GM12874 (cell line): Measurements from ENCODE around the gene PCED1B.

Source experiments
- TF ChIP-seq, protein P1 (sequence below): IDR thresholded peaks from 2 replicates; pipeline ENCODE4 v1.5.1; 2011; ENCODE audit warnings: low read depth, mild to moderate bottlenecking, control low read depth, low read length, moderate library complexity; ENCODE audit not compliant: insufficient read depth

Gene PCED1B

DNA sequence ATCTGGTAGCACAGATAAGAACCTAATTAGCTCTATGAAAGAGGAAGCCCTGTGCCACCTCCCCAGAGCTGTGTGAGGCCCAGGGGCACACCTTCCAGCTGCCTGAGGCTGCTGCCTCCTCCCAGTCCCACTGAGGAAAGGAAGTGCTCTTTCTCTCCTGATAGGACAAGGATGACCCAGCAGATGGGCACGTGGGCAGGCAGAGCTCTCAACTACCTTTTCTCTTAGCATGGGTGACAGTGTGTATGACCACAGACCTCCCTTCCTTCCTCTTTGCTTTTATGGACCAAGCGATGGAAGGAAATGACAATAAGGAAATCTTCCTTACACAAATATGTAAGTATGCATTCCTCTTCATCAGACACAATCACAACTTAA is 127.9 kb downstream of the PCED1B start:
- TF ChIP-seq, protein P1, sequence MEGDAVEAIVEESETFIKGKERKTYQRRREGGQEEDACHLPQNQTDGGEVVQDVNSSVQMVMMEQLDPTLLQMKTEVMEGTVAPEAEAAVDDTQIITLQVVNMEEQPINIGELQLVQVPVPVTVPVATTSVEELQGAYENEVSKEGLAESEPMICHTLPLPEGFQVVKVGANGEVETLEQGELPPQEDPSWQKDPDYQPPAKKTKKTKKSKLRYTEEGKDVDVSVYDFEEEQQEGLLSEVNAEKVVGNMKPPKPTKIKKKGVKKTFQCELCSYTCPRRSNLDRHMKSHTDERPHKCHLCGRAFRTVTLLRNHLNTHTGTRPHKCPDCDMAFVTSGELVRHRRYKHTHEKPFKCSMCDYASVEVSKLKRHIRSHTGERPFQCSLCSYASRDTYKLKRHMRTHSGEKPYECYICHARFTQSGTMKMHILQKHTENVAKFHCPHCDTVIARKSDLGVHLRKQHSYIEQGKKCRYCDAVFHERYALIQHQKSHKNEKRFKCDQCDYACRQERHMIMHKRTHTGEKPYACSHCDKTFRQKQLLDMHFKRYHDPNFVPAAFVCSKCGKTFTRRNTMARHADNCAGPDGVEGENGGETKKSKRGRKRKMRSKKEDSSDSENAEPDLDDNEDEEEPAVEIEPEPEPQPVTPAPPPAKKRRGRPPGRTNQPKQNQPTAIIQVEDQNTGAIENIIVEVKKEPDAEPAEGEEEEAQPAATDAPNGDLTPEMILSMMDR: no peak

DNA sequence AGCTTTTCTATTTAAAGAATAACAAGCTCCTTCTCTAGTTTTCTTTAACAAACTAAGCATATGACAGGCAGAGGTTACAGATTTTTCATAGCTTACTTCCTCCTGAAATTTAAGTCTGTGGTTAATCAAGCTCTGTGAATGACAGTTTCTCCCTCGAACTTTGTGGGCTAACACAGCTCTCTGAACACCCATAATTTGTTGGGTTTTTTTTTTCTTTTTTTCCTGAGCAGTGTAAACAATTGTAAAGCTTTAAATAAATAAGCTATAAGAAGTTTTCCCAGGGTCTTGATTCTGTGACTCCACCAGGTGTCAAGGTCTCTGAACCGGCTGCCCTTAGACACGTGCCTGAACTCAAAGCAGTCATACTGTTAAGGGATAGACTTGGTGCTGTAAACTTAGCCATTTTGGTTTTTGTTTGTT is 128.4 kb downstream of the PCED1B start:
- TF ChIP-seq, protein P1: no peak

DNA sequence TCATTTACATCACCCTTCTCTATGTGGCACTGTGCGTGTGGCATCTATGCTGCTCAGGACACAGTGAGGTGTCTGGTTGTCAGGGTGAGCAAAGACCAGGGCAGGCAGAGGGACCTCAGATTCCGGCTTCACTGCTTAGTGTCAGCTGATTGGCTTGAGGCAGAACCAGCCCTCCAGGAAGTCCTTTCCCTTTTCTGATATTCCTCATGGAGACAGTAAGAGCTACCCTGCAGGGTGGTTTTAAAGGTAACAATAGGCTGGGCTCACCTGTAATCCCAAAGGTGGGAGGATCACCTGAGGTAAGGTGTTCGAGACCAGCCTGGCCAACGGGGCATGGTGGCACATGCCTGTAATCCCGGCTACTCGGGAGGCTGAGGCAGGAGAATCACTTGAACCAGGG is 129.6 kb downstream of the PCED1B start:
- TF ChIP-seq, protein P1: no peak

DNA sequence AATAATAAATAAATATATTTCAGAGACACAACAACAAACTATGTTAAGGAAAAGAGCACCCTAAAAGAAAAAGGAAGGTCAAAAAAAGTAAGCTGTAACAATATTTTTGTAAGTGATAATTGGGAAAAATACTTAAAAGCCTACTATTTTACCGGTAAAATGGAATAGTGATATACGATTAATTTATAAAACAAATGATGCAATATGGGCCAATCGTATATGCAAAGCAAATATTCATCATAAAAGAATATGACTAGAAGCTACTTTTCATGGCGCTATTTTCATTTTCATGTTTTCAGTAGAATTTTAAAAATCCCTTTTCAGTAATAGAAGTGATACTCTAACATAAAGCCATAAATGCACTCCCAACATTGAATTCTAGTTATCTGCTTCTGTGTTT is 131.4 kb downstream of the PCED1B start:
- TF ChIP-seq, protein P1: no peak

DNA sequence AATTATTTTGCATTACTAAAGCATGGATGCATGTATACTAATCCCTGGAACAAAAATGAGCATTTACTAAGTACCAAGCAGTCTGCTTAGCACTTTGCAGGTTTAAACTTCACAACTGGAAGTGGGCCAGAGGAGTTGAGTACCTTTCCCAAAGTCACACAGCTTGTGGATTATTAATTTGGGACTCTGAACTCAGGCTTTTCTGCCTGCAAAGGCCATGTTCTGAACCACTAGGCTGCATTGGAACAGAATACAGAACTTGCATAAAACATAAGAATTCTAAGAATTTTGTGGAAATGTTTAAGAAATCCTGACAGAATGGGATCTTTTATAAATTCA is 133.2 kb downstream of the PCED1B start:
- TF ChIP-seq, protein P1: no peak

DNA sequence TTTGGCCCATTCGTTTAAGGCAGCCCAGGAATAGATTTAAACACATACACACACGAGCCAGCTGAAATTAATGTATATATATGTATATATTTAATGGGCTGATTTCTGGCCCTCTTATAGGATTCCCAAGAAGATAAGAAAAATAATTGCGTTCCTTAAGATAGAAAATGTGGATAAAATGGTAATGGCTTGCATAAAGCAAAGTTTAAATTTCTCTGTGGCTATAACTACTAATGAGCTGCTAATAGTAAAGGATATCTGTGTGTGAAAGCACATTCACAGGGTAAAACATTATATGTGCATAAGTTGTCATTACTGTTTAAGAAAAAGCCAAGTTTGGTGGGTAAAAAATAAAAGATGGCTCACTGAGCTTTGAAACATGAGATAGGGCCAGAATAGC is 134.0 kb downstream of the PCED1B start:
- TF ChIP-seq, protein P1: no peak

DNA sequence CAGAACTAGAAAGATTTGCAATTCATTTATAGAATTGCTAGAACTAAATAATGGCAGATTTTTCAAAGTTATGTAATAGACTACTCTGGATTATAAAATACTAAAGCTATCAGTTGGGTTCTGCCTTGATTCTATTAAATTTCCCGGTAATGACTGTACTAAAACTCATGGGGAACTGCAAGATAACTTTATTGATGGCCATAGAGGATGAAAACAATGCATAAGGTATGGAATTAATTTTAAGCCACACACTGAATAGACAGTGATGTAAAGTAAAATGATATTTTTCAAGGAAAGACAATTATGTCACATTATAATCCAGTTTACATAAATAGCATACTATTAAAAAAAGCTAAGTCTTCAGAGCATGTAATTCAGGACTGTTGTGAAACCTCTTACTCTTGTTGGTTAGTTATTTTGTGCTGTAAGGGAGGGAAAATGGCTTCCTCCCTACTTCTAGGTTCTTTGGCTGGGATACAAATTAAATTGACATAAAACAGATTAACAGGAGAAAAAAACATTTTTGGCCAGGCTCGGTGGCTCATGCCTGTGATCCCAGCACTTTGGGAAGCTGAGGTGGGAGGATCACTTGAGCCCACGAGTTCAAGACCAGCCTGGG is 134.7 kb downstream of the PCED1B start:
- TF ChIP-seq, protein P1: no peak

DNA sequence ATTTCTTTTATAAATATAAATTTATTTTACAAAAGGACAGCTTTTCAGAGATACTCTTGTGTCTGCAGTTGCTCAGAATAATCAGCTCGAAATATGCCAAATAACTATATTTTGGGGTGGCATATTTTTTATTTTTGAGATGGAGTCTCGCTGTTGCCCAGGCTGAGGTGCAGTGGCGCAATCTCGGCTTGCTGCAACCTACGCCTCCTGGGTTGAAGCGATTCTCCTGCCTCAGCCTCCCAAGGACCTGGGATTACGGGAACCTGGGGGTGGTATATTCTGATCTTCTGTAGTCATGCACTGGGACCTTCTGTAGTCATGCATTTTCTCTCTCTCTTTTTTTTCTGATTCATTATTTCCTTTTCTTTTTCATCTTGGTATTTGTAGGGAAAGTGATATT is 135.3 kb downstream of the PCED1B start:
- TF ChIP-seq, protein P1: no peak
